Central memory CD8-positive, alpha-beta T cell (primary cell): ENCODE data around the gene DUS3L.
A peak's percentile ranks its signal among the peaks of the same experiment; 100 is the strongest.

ENCODE experiments used
- ATAC-seq: fragments of 150-1000 bp; cut with Tn5 transposase; replicated peaks from 2 replicates; pipeline ENCODE4 v1.10.0; 2022; ENCODE audit warnings: mild to moderate bottlenecking, moderate FRiP score, moderate number of reproducible peaks; ENCODE audit not compliant: poor library complexity, severe bottlenecking; ENCODE audit errors: extremely low read depth
- DNase-seq, 2 donors: peaks; one replicate each; pipeline ENCODE4 v3.0.0; 2021; ENCODE audit warnings: low spot score in 2 of 2
- H3K27ac Mint-ChIP-seq: one replicate; pipeline ENCODE4 v1.8.0; 2022; ENCODE audit warnings: low read depth, mild to moderate bottlenecking, moderate library complexity, mixed read lengths
- H3K27me3 Mint-ChIP-seq: one replicate; pipeline ENCODE4 v1.8.0; 2022; ENCODE audit warnings: mixed read lengths
- H3K36me3 Mint-ChIP-seq: one replicate; pipeline ENCODE4 v1.8.0; 2022; ENCODE audit warnings: mild to moderate bottlenecking, moderate library complexity, mixed read lengths; ENCODE audit not compliant: insufficient read depth
- H3K4me1 Mint-ChIP-seq: one replicate; pipeline ENCODE4 v1.8.0; 2022; ENCODE audit warnings: mixed read lengths
- H3K4me3 Mint-ChIP-seq: one replicate; pipeline ENCODE4 v1.8.0; 2022; ENCODE audit warnings: mild to moderate bottlenecking, moderate library complexity, mixed read lengths
- H3K9me3 Mint-ChIP-seq: one replicate; pipeline ENCODE4 v1.8.0; 2022; ENCODE audit warnings: mixed read lengths

The DUS3L gene, protein sequence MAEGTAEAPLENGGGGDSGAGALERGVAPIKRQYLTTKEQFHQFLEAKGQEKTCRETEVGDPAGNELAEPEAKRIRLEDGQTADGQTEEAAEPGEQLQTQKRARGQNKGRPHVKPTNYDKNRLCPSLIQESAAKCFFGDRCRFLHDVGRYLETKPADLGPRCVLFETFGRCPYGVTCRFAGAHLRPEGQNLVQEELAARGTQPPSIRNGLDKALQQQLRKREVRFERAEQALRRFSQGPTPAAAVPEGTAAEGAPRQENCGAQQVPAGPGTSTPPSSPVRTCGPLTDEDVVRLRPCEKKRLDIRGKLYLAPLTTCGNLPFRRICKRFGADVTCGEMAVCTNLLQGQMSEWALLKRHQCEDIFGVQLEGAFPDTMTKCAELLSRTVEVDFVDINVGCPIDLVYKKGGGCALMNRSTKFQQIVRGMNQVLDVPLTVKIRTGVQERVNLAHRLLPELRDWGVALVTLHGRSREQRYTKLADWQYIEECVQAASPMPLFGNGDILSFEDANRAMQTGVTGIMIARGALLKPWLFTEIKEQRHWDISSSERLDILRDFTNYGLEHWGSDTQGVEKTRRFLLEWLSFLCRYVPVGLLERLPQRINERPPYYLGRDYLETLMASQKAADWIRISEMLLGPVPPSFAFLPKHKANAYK

GRCh38 chr19:5790559-5791520 lies at the start of gene DUS3L:
Gene DUS3L (minus strand): TSS chr19:5791163. CDS start chr19:5791141, 22 bp downstream.
- Mint-ChIP-seq H3K27ac (peak within 1 kb of the TSS; percentile 99), H3K4me3 (peak within 1 kb of the TSS; percentile 94), H3K4me1 (peaks cover 18% of the 10 kb centered on the region), H3K9me3 (no peaks in the 10 kb centered on the region), H3K27me3 (no peaks in the 10 kb centered on the region), H3K36me3 (peaks cover 37% of the 10 kb centered on the region)
- ATAC-seq (peak; percentile 97), DNase-seq (peak; percentile 89 to 93)

DNA sequence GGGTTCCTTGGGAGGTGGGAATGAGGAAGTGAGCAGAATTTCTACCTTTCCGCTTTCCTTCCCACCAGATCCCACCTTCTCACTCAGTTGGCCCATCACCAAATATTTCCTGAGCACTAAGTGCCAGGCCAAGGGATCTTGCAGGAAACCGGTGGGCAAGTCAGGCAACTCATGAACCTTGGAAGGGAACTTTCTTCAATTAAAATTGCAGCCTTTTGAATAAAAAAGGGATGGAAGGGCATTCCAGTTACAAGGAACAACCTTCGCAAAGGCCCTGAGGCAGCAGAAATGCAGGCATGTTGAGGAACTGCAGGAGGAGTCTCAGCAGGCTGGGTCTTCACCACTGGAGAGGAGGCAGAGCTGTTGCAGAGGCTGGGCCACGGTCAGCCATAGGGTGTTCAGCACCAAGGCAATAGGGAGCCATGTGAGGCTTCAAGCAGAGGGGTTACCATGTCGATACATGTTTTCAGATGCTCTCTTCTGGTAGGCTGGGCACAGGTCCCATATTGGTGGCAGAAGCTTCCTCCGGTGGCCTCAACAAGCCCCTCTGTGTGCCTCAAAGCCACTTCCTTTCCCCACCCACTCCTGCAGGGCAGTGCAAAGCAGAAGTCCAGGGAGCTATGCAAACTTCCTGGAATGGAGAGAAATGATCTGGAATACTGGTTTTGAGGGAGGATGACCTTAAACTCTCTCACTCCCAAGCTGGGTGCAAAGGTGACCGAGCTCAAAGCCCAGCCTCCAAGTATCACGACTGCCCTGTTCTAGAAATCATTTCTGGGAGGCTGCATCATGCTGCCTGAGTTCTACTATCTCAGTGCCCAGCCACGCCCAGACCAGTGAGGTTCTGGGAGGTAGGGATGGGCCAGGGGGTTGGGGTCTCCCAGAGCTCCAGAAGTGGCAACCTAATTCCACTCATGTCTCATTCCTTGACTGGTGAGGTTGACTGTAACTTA lies 48.4 kb upstream of the DUS3L start, which contains the start of gene FUT6:
Gene FUT6 (minus strand): TSS at position 638 of the 953 bp plus-strand sequence. CDS start 7,135 bp downstream, outside the sequence.
- Mint-ChIP-seq H3K4me3 (no peak within 1 kb of the TSS), H3K27ac (no peak within 1 kb of the TSS), H3K36me3 (peaks cover 5% of the 10 kb centered on the region), H3K4me1 (no peaks in the 10 kb centered on the region), H3K27me3 (peaks cover 36% of the 10 kb centered on the region), H3K9me3 (no peaks in the 10 kb centered on the region)
- ATAC-seq (no peak), DNase-seq (no peak)

GRCh38 chr19:5838353-5839064 lies 47.5 kb upstream of the DUS3L start:
- H3K27ac Mint-ChIP-seq, result no peak overlapping the region
- ATAC-seq (no peak), DNase-seq (no peak)
- peaks cover 5% of the 10 kb centered on the region for H3K36me3 Mint-ChIP-seq
- H3K9me3 Mint-ChIP-seq, result no peaks in the 10 kb centered on the region
- H3K4me1 Mint-ChIP-seq, result no peaks in the 10 kb centered on the region
- H3K27me3 Mint-ChIP-seq, result peaks cover 45% of the 10 kb centered on the region
- H3K4me3 Mint-ChIP-seq, result no peak overlapping the region

GRCh38 chr19:5837761-5838352 lies 46.9 kb upstream of the DUS3L start:
- Mint-ChIP-seq H3K27me3 (peaks cover 40% of the 10 kb centered on the region), H3K4me3 (no peak overlapping the region), H3K4me1 (no peaks in the 10 kb centered on the region), H3K36me3 (peaks cover 1% of the 10 kb centered on the region), H3K27ac (no peak overlapping the region), H3K9me3 (no peaks in the 10 kb centered on the region)
- ATAC-seq (no peak), DNase-seq (no peak)

GRCh38 chr19:5832527-5833216 lies 41.7 kb upstream of the DUS3L start:
- Mint-ChIP-seq H3K4me1 (peaks cover 10% of the 10 kb centered on the region), H3K36me3 (peaks cover 8% of the 10 kb centered on the region), H3K9me3 (no peaks in the 10 kb centered on the region)

DNA sequence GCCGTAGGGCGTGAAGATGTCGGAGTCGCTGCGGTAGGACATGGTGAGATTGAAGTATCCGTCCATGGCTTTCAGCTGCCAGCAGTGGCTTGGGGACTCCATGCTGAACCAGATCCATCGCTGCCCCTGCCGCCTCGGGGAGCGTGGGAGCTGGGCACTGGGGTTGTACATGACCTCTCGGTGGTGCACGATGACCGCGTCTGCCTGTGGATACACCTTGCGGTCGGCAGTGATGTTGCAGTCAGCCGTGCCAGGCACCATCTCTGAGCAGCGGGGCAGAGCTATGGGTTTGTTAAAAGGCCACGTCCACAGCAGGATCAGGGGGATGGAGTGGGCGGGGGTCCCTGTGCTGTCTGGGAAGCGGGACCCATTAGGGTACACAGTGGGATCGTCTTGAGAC lies 41.1 kb upstream of the DUS3L start:
- no peak overlapping the region for H3K27ac Mint-ChIP-seq
- peaks cover 10% of the 10 kb centered on the region for H3K36me3 Mint-ChIP-seq
- H3K9me3 Mint-ChIP-seq, result peaks cover 3% of the 10 kb centered on the region
- DNase-seq, result no peak
- no peak for ATAC-seq
- peaks cover 13% of the 10 kb centered on the region for H3K4me1 Mint-ChIP-seq
- peaks cover 33% of the 10 kb centered on the region for H3K27me3 Mint-ChIP-seq
- no peak overlapping the region for H3K4me3 Mint-ChIP-seq

More at GRCh38 chr19:5832527-5833216, 41.7 kb upstream of the DUS3L start:
- DNase-seq (no peak), ATAC-seq (no peak)
- no peak overlapping the region for H3K4me3 Mint-ChIP-seq
- H3K27me3 Mint-ChIP-seq, result peaks cover 39% of the 10 kb centered on the region
- H3K27ac Mint-ChIP-seq, result no peak overlapping the region

DNA sequence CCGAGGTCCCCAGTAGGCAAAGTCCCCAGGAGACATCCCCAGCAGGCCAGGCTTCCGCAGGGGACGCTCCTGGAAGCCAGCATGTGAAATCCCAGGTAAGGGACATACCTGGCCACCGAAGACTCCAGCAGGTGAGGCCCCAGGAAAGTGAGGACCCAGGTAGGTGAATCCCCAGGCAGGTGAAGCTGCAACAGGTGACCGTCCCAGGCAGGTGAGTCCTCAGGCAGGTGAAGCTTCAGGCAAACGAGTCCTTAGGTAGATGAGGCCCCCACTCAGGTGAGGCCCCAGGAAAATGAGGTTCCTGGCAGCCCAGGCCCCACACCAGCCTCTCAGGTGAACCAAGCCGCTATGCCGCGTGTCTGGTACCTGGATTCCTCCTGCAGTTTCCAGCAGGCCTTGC lies 40.2 kb upstream of the DUS3L start:
- H3K4me3 Mint-ChIP-seq, result no peak overlapping the region
- DNase-seq (no peak), ATAC-seq (no peak)
- peaks cover 16% of the 10 kb centered on the region for H3K4me1 Mint-ChIP-seq
- H3K27ac Mint-ChIP-seq, result no peak overlapping the region
- H3K27me3 Mint-ChIP-seq, result peaks cover 30% of the 10 kb centered on the region
- peaks cover 5% of the 10 kb centered on the region for H3K9me3 Mint-ChIP-seq
- H3K36me3 Mint-ChIP-seq, result peaks cover 13% of the 10 kb centered on the region

DNA sequence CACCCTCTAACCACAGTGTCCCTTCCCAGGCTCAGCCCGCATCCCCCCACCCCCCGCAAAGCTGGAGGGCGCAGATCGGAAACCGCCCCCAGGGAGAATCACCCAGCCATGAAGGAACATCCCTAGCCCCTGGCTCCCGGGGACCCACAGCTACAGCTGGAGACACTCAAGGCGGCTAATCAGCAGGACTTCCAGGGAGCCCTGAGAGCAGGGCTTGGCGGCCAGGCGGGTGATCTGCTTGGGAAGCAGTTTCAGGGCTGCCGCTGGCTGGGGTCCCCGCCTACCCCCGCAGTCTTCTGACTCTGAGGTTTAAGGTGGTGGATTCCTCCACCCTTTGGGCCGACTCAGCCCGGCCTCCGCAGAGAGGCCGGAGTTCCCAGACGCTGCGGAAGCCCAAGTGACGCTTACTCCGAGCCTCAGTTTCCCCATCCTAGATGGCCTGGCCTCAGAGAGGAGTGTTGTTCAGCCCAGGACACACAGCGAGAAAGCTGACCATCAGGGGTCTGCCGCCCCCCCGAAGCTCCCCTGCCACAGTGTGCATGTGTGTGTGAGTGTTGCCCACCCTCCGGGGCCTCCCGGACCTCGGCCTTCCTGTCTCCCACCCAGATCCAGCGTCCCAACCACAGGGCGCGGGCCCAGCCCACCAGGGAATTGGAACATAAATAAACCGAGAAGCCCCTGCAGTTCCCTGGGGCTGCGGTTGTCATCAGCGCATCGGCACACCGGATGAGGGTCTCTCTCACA lies 38.8 kb upstream of the DUS3L start:
- Mint-ChIP-seq H3K27ac (peak overlapping the region; percentile 30), H3K27me3 (peaks cover 24% of the 10 kb centered on the region), H3K36me3 (peaks cover 14% of the 10 kb centered on the region), H3K9me3 (peaks cover 5% of the 10 kb centered on the region), H3K4me3 (no peak overlapping the region), H3K4me1 (peaks cover 16% of the 10 kb centered on the region)
- ATAC-seq, result no peak
- no peak for DNase-seq

GRCh38 chr19:5828661-5829566 lies 38.0 kb upstream of the DUS3L start:
- H3K27ac Mint-ChIP-seq, result peak overlapping the region; percentile 82

More at GRCh38 chr19:5828661-5829566, 38.0 kb upstream of the DUS3L start:
- Mint-ChIP-seq H3K36me3 (peaks cover 14% of the 10 kb centered on the region), H3K4me1 (peaks cover 16% of the 10 kb centered on the region), H3K9me3 (peaks cover 5% of the 10 kb centered on the region), H3K27me3 (peaks cover 15% of the 10 kb centered on the region), H3K4me3 (peak overlapping the region; percentile 87)
- ATAC-seq (no peak), DNase-seq (no peak)
